ENCODE data around the gene TSEN2. TPM values are rescaled to one million over a fixed set of nuclear protein-coding genes. Genes with fewer than 3 reads are reported as not detected.
"Not testable (repeated sequence)": the region's sequence is repeated elsewhere in the genome, so short reads cannot be mapped to it uniquely, and the experiment has no call there.

The TSEN2 gene
- total and polyA plus RNA-seq, 7 experiments from 2014 or later, result 12.1 to 27.5 (median 13.9) TPM

GRCh38 chr3:12465151-12465835 is 19.0 kb upstream of the TSEN2 start:
- H3K27ac ChIP-seq (ENCODE audit: low read depth, low read length), result no peak overlapping the region
- Mint-ChIP-seq H3K36me3 (no peaks in the 10 kb centered on the region), H3K27me3 (no peaks in the 10 kb centered on the region), H3K27ac (peak overlapping the region in 1 of 9 donors; percentile 41), H3K4me3 (no peak overlapping the region), H3K4me1 (peaks cover 3 to 29% (median 21%) of the 10 kb centered on the region in 7 donors), H3K9me3 (peaks cover 0 to 3% (median 0%) of the 10 kb centered on the region in 11 donors)
- H3K4me1 ChIP-seq (ENCODE audit: control insufficient read depth in 2 of 2, insufficient read depth in 2 of 2, low read length in 2 of 2), result peaks cover 0 to 11% of the 10 kb centered on the region in 2 donors
- intact Hi-C loops (cut with micrococcal nuclease), result no loop called here
- POLR2A ChIA-PET, result no interaction called here
- H3K27me3 ChIP-seq (ENCODE audit: control insufficient read depth in 2 of 2, insufficient read depth in 2 of 2, low read length in 2 of 2), result no peaks in the 10 kb centered on the region
- no peak overlapping the region for H3K4me3 ChIP-seq (ENCODE audit: low read length)
- CTCF ChIA-PET, result no interaction called here
- H3K9me3 ChIP-seq (ENCODE audit: control insufficient read depth in 2 of 3, low read length in 3 of 3), result no peaks in the 10 kb centered on the region
- DNase-seq (no peak), ATAC-seq (no peak)
- no peaks in the 10 kb centered on the region for H3K36me3 ChIP-seq (ENCODE audit: control insufficient read depth in 2 of 3, insufficient read depth in 3 of 3, low read length in 3 of 3)

- Mint-ChIP-seq H3K4me1 (peaks cover 5 to 28% (median 21%) of the 10 kb centered on the region in 7 donors), H3K27ac (no peak overlapping the region), H3K27me3 (no peaks in the 10 kb centered on the region), H3K9me3 (peaks cover 0 to 2% (median 0%) of the 10 kb centered on the region in 11 donors), H3K36me3 (no peaks in the 10 kb centered on the region), H3K4me3 (no peak overlapping the region)
- no peak for DNase-seq
- H3K27ac ChIP-seq (ENCODE audit: low read depth, low read length), result no peak overlapping the region
- POLR2A ChIA-PET, result no interaction called here
- H3K9me3 ChIP-seq (ENCODE audit: control insufficient read depth in 2 of 3, low read length in 3 of 3), result no peaks in the 10 kb centered on the region
- CTCF ChIA-PET, result no interaction called here
- no peak overlapping the region for H3K4me3 ChIP-seq (ENCODE audit: low read length)
- no peaks in the 10 kb centered on the region for H3K36me3 ChIP-seq (ENCODE audit: control insufficient read depth in 2 of 3, insufficient read depth in 3 of 3, low read length in 3 of 3)
- intact Hi-C loops (cut with micrococcal nuclease), result no loop called here
- no peak for ATAC-seq
- H3K27me3 ChIP-seq (ENCODE audit: control insufficient read depth in 2 of 2, insufficient read depth in 2 of 2, low read length in 2 of 2), result no peaks in the 10 kb centered on the region
- peaks cover 0 to 11% of the 10 kb centered on the region in 2 donors for H3K4me1 ChIP-seq (ENCODE audit: control insufficient read depth in 2 of 2, insufficient read depth in 2 of 2, low read length in 2 of 2)
These were observed 18.4 kb upstream of the TSEN2 start for GRCh38 chr3:12465836-12466225.

- no peak overlapping the region for H3K4me3 ChIP-seq (ENCODE audit: low read length)
- intact Hi-C loops (cut with micrococcal nuclease), result no loop called here
- H3K4me1 ChIP-seq (ENCODE audit: control insufficient read depth in 2 of 2, insufficient read depth in 2 of 2, low read length in 2 of 2), result peaks cover 0 to 3% of the 10 kb centered on the region in 2 donors
- DNase-seq (no peak), ATAC-seq (no peak)
- no peaks in the 10 kb centered on the region for H3K9me3 ChIP-seq (ENCODE audit: control insufficient read depth in 2 of 3, low read length in 3 of 3)
- Mint-ChIP-seq H3K27ac (no peak overlapping the region), H3K27me3 (peaks cover 0 to 3% (median 0%) of the 10 kb centered on the region in 5 donors), H3K4me1 (peaks cover under 1 to 18% (median 14%) of the 10 kb centered on the region in 7 donors), H3K9me3 (peaks cover 0 to 2% (median 0%) of the 10 kb centered on the region in 11 donors), H3K4me3 (no peak overlapping the region), H3K36me3 (no peaks in the 10 kb centered on the region)
- no peak overlapping the region for H3K27ac ChIP-seq (ENCODE audit: low read depth, low read length)
- H3K36me3 ChIP-seq (ENCODE audit: control insufficient read depth in 2 of 3, insufficient read depth in 3 of 3, low read length in 3 of 3), result no peaks in the 10 kb centered on the region
- H3K27me3 ChIP-seq (ENCODE audit: control insufficient read depth in 2 of 2, insufficient read depth in 2 of 2, low read length in 2 of 2), result no peaks in the 10 kb centered on the region
- CTCF ChIA-PET, result no interaction called here
- POLR2A ChIA-PET, result no interaction called here
These were observed 16.5 kb upstream of the TSEN2 start for GRCh38 chr3:12467746-12468145.

- Histone ChIP-seq H3K4me3 (ENCODE audit: low read length) (no peak overlapping the region), H3K9me3 (ENCODE audit: control insufficient read depth in 2 of 3, low read length in 3 of 3) (no peaks in the 10 kb centered on the region), H3K36me3 (ENCODE audit: control insufficient read depth in 2 of 3, insufficient read depth in 3 of 3, low read length in 3 of 3) (no peaks in the 10 kb centered on the region), H3K4me1 (ENCODE audit: control insufficient read depth in 2 of 2, insufficient read depth in 2 of 2, low read length in 2 of 2) (no peaks in the 10 kb centered on the region), H3K27ac (ENCODE audit: low read depth, low read length) (no peak overlapping the region), H3K27me3 (ENCODE audit: control insufficient read depth in 2 of 2, insufficient read depth in 2 of 2, low read length in 2 of 2) (no peaks in the 10 kb centered on the region)
- Mint-ChIP-seq H3K9me3 (peaks cover 0 to 2% (median 0%) of the 10 kb centered on the region in 11 donors), H3K4me3 (no peak overlapping the region), H3K27ac (no peak overlapping the region), H3K4me1 (peaks cover 0 to 14% (median 10%) of the 10 kb centered on the region in 7 donors), H3K36me3 (no peaks in the 10 kb centered on the region), H3K27me3 (peaks cover 0 to 3% (median 0%) of the 10 kb centered on the region in 5 donors)
- peak; percentile 12 for ATAC-seq
- intact Hi-C loops (cut with micrococcal nuclease), result no loop called here
- ChIA-PET POLR2A (no interaction called here), CTCF (interaction anchor here (1.4 kb wide), 1 partner anchor 12 kb away, joined by 3 read pairs; no protein-coding TSS in a partner anchor)
- no peak for DNase-seq
These were observed 16.0 kb upstream of the TSEN2 start for GRCh38 chr3:12468276-12468675.

- intact Hi-C loops (cut with micrococcal nuclease), result no loop called here
- no peak overlapping the region for H3K27ac ChIP-seq (ENCODE audit: low read depth, low read length)
- no peaks in the 10 kb centered on the region for H3K27me3 ChIP-seq (ENCODE audit: control insufficient read depth in 2 of 2, insufficient read depth in 2 of 2, low read length in 2 of 2)
- H3K4me1 ChIP-seq (ENCODE audit: control insufficient read depth in 2 of 2, insufficient read depth in 2 of 2, low read length in 2 of 2), result no peaks in the 10 kb centered on the region
- ChIA-PET CTCF (interaction anchor here (1.4 kb wide), 1 partner anchor 11 kb away, joined by 3 read pairs; no protein-coding TSS in a partner anchor), POLR2A (no interaction called here)
- Mint-ChIP-seq H3K4me3 (no peak overlapping the region), H3K9me3 (peaks cover 0 to 2% (median 0%) of the 10 kb centered on the region in 11 donors), H3K4me1 (peaks cover 0 to 11% (median 7%) of the 10 kb centered on the region in 7 donors), H3K27me3 (peaks cover 0 to 3% (median 0%) of the 10 kb centered on the region in 5 donors), H3K27ac (no peak overlapping the region), H3K36me3 (no peaks in the 10 kb centered on the region)
- no peak overlapping the region for H3K4me3 ChIP-seq (ENCODE audit: low read length)
- ATAC-seq (no peak), DNase-seq (no peak)
- H3K36me3 ChIP-seq (ENCODE audit: control insufficient read depth in 2 of 3, insufficient read depth in 3 of 3, low read length in 3 of 3), result no peaks in the 10 kb centered on the region
- H3K9me3 ChIP-seq (ENCODE audit: control insufficient read depth in 2 of 3, low read length in 3 of 3), result no peaks in the 10 kb centered on the region
These were observed 15.5 kb upstream of the TSEN2 start for GRCh38 chr3:12468757-12469156.

GRCh38 chr3:12469222-12469621 is 15.1 kb upstream of the TSEN2 start:
- H3K27ac Mint-ChIP-seq; H3K27ac ChIP-seq (ENCODE audit: low read depth, low read length); H3K27me3 Mint-ChIP-seq; H3K9me3 ChIP-seq (ENCODE audit: control insufficient read depth in 2 of 3, low read length in 3 of 3); ATAC-seq; intact Hi-C loops (cut with micrococcal nuclease); H3K36me3 Mint-ChIP-seq; H3K36me3 ChIP-seq (ENCODE audit: control insufficient read depth in 2 of 3, insufficient read depth in 3 of 3, low read length in 3 of 3); H3K27me3 ChIP-seq (ENCODE audit: control insufficient read depth in 2 of 2, insufficient read depth in 2 of 2, low read length in 2 of 2); DNase-seq; H3K4me1 ChIP-seq (ENCODE audit: control insufficient read depth in 2 of 2, insufficient read depth in 2 of 2, low read length in 2 of 2); H3K4me3 Mint-ChIP-seq; H3K9me3 Mint-ChIP-seq; H3K4me1 Mint-ChIP-seq; POLR2A ChIA-PET; H3K4me3 ChIP-seq (ENCODE audit: low read length): not testable (repeated sequence)
- CTCF ChIA-PET, result interaction anchor here (1.4 kb wide), 1 partner anchor 11 kb away, joined by 3 read pairs; no protein-coding TSS in a partner anchor

GRCh38 chr3:12470111-12470510 is 14.2 kb upstream of the TSEN2 start:
- no peaks in the 10 kb centered on the region for H3K36me3 ChIP-seq (ENCODE audit: control insufficient read depth in 2 of 3, insufficient read depth in 3 of 3, low read length in 3 of 3)
- no peak for ATAC-seq
- POLR2A ChIA-PET, result no interaction called here
- Mint-ChIP-seq H3K9me3 (no peaks in the 10 kb centered on the region), H3K27me3 (peaks cover 0 to 3% (median 0%) of the 10 kb centered on the region in 5 donors), H3K36me3 (no peaks in the 10 kb centered on the region), H3K4me3 (no peak overlapping the region), H3K27ac (no peak overlapping the region), H3K4me1 (peaks cover 0 to 8% (median 0%) of the 10 kb centered on the region in 7 donors)
- intact Hi-C loops (cut with micrococcal nuclease), result no loop called here
- no peaks in the 10 kb centered on the region for H3K9me3 ChIP-seq (ENCODE audit: control insufficient read depth in 2 of 3, low read length in 3 of 3)
- no peaks in the 10 kb centered on the region for H3K4me1 ChIP-seq (ENCODE audit: control insufficient read depth in 2 of 2, insufficient read depth in 2 of 2, low read length in 2 of 2)
- DNase-seq, result no peak
- no peak overlapping the region for H3K27ac ChIP-seq (ENCODE audit: low read depth, low read length)
- H3K27me3 ChIP-seq (ENCODE audit: control insufficient read depth in 2 of 2, insufficient read depth in 2 of 2, low read length in 2 of 2), result no peaks in the 10 kb centered on the region
- no peak overlapping the region for H3K4me3 ChIP-seq (ENCODE audit: low read length)
- CTCF ChIA-PET, result interaction anchor here (1.0 kb wide), 1 partner anchor 9 kb away, joined by 4 read pairs; no protein-coding TSS in a partner anchor

All from naive thymus-derived CD4-positive, alpha-beta T cell (primary cell).